HepG2 (cell line): Measurements from ENCODE around the gene FOXR1. TPM values are rescaled to one million over a fixed set of nuclear protein-coding genes. Genes with fewer than 3 reads are reported as not detected.
A peak's percentile ranks its signal among the peaks of the same experiment; 100 is the strongest.

Source experiments
- ATAC-seq: fragments of 200-7000 bp; cut with Tn5 transposase; 3 replicates; pipeline ENCODE4 v1.9.1; 2020; ENCODE audit warnings: mild to moderate bottlenecking, moderate library complexity
- BruUV-seq: library from RNA; stranded (reverse); fragments of 400-500 nt; replicated peaks from 2 replicates; lab custom pipeline; 2021; lab: Mats Ljungman, UMichigan
- CTCF ChIA-PET: fragments of 300-600 bp; formaldehyde crosslinking; extraction: SDS; loops from one replicate; lab custom pipeline; 2021; ENCODE audit warnings: low total read pairs, inconsistent platforms, low intra/inter-chr PET ratio; lab: Yijun Ruan, JAX
- POLR2A ChIA-PET: fragments of 350-600 bp; sonication (Branson Sonifier 250); formaldehyde crosslinking; loops from one replicate; lab custom pipeline; 2020; ENCODE audit warnings: antibody characterized with exemption, inconsistent platforms; lab: Yijun Ruan, JAX
- DNase-seq: peaks from one replicate; pipeline ENCODE4 v3.0.0-alpha.2; 2015; ENCODE audit warnings: low spot score
- FAIRE-seq: peaks from 3 replicates; lab custom pipeline; 2011; peaks lifted over from hg19 to GRCh38; lab: Jason Lieb, UNC
- H2AFZ ChIP-seq: one replicate; pipeline ENCODE4 v1.6.1; 2011; ENCODE audit warnings: low read length, inconsistent platforms
- H3K27ac ChIP-seq: fragments of 300-600 bp; 3 replicates; pipeline ENCODE4 v1.8.0; 2011; ENCODE audit warnings: mixed run types, mild to moderate bottlenecking, mixed read lengths, low read length, inconsistent platforms; ENCODE audit not compliant: insufficient read depth; ENCODE audit errors: extremely low read length
- H3K27me3 ChIP-seq, 2 experiments: fragments of 200-600 bp in 1 of 2; 2 replicates in 1 of 2; 3 replicates in 1 of 2; pipeline versions ENCODE4 v1.6.0 to v1.8.0; 2011; ENCODE audit warnings: low read length in 2 of 2, mild to moderate bottlenecking in 2 of 2, moderate library complexity in 2 of 2, inconsistent platforms in 1 of 2; ENCODE audit not compliant: insufficient read depth in 2 of 2, control insufficient read depth in 1 of 2
- H3K36me3 ChIP-seq, 2 experiments: fragments of 200-600 bp in 1 of 2; replicated peaks in 1 of 2; 2 replicates in 1 of 2; 3 replicates in 1 of 2; pipeline versions ENCODE4 v1.5.1 to v1.8.0; 2011; ENCODE audit warnings: low read length in 2 of 2, inconsistent platforms in 1 of 2; ENCODE audit not compliant: insufficient read depth in 2 of 2, control insufficient read depth in 1 of 2
- H3K4me1 ChIP-seq: 2 replicates; pipeline ENCODE4 v1.5.1; 2012; ENCODE audit warnings: low read length, inconsistent platforms; ENCODE audit not compliant: insufficient read depth
- H3K4me2 ChIP-seq: 2 replicates; pipeline ENCODE4 v1.6.0; 2011; ENCODE audit warnings: low read depth, low read length, inconsistent platforms
- H3K4me3 ChIP-seq, 3 experiments: fragments of 200-600 bp in 1 of 3; sonication (generic), shearing (Covaris generic) in 1 of 3; replicated peaks in 1 of 3; 2 replicates each; pipeline ENCODE4 v1.5.1; 2011 to 2016; ENCODE audit warnings: low read length in 3 of 3, inconsistent platforms in 2 of 3, low read depth in 2 of 3, mild to moderate bottlenecking in 2 of 3, control low read depth in 1 of 3, mixed read lengths in 1 of 3; ENCODE audit not compliant: insufficient read depth in 1 of 3
- H3K79me2 ChIP-seq: one replicate; pipeline ENCODE4 v1.6.1; 2011; ENCODE audit warnings: low read length, inconsistent platforms; ENCODE audit not compliant: insufficient read depth
- H3K9ac ChIP-seq: 2 replicates; pipeline ENCODE4 v1.6.0; 2011; ENCODE audit warnings: mild to moderate bottlenecking, low read depth, low read length, inconsistent platforms; ENCODE audit not compliant: insufficient read depth
- H3K9me3 ChIP-seq: 2 replicates; pipeline ENCODE4 v1.5.1; 2012; ENCODE audit warnings: mild to moderate bottlenecking, low read length
- H4K20me1 ChIP-seq: 2 replicates; pipeline ENCODE4 v1.6.0; 2011; ENCODE audit warnings: inconsistent platforms, mild to moderate bottlenecking, low read length, moderate library complexity; ENCODE audit not compliant: insufficient read depth
- GLI4 ChIP-seq: sonication (generic); formaldehyde crosslinking; IDR thresholded peaks from 2 replicates; pipeline ENCODE4 v1.5.1; 2020; ENCODE audit warnings: missing genetic modification reagents, mild to moderate bottlenecking, moderate library complexity, borderline replicate concordance
- IRF1 ChIP-seq: sonication (generic); formaldehyde crosslinking; IDR thresholded peaks from 2 replicates; pipeline ENCODE4 v1.4.0; 2020; ENCODE audit warnings: low read depth, mild to moderate bottlenecking, missing genetic modification reagents
- PHF8 ChIP-seq: sonication (generic); formaldehyde crosslinking; IDR thresholded peaks from 2 replicates; pipeline ENCODE4 v1.5.0; 2020; ENCODE audit warnings: missing genetic modification reagents
- POLR2A ChIP-seq, 2 experiments: IDR thresholded peaks; 2 replicates each; pipeline ENCODE4 v1.6.1; 2011; ENCODE audit warnings: low read depth in 2 of 2, low read length in 2 of 2, mild to moderate bottlenecking in 1 of 2, moderate library complexity in 1 of 2; ENCODE audit not compliant: insufficient read depth in 1 of 2
- PPARG ChIP-seq: conservative IDR thresholded peaks from 2 replicates; pipeline ENCODE4 v1.6.1; 2016; ENCODE audit warnings: missing biosample characterization, missing genetic modification reagents
- RFXANK ChIP-seq: IDR thresholded peaks from 2 replicates; pipeline ENCODE4 v1.6.1; 2016
- SCMH1 ChIP-seq: sonication (generic); formaldehyde crosslinking; IDR thresholded peaks from 2 replicates; pipeline ENCODE4 v1.9.0; 2021; ENCODE audit warnings: missing genetic modification reagents, mild to moderate bottlenecking, borderline replicate concordance
- ZBTB49 ChIP-seq: sonication (generic); formaldehyde crosslinking; IDR thresholded peaks from 2 replicates; pipeline ENCODE4 v1.4.0; 2020; ENCODE audit warnings: missing genetic modification reagents, borderline replicate concordance
- ZNF564 ChIP-seq: sonication (generic); formaldehyde crosslinking; IDR thresholded peaks from 2 replicates; pipeline ENCODE4 v1.8.1; 2023; ENCODE audit warnings: mild to moderate bottlenecking, missing genetic modification reagents
- ZSCAN5A ChIP-seq: sonication (generic); formaldehyde crosslinking; IDR thresholded peaks from 2 replicates; pipeline ENCODE4 v1.8.0; 2022; ENCODE audit warnings: mild to moderate bottlenecking, missing genetic modification reagents, borderline replicate concordance
- WGBS: methylation state at CpG from one replicate; pipeline ENCODE4 v1.1.6; 2017; ENCODE audit warnings: low lambda C conversion rate; 5-methylcytosine and 5-hydroxymethylcytosine counted together
- in situ Hi-C: cut with HindIII; loops from 2 replicates; pipeline ENCODE4 v1.10.0; 2017; ENCODE audit warnings: low pct_unique_long_range_greater_than_20kb; ENCODE audit not compliant: extremely low pct_ligation_motif_present
- intact Hi-C: fragments of 100-400 bp; cut with micrococcal nuclease; formaldehyde crosslinking; loops from one replicate; pipeline ENCODE4 v1.10.0; 2022; ENCODE audit not compliant: unreplicated experiment
- polyA plus RNA-seq, 8 experiments: library from polyadenylated mRNA; depleted of rRNA in 3 of 8; stranded (reverse) in 7 of 8; unstranded in 1 of 8; fragments of >200 nt; fragmentation: Illumina TruSeq in 4 of 8; extraction: Trizol in 4 of 8; gene quantifications; 2 replicates each; pipeline versions ENCODE4 v1.2.1 to v1.2.3, GENCODE V29; 2011 to 2016; ENCODE audit warnings: low read depth in 4 of 8, missing spikeins in 1 of 8, mixed read lengths in 1 of 8; ENCODE audit not compliant: insufficient read depth in 1 of 8
- total RNA-seq, 5 experiments: library from RNA; depleted of rRNA; stranded (reverse); fragments of >200 nt; fragmentation: Illumina TruSeq; extraction: Trizol; gene quantifications; 2 replicates each; pipeline ENCODE4 v1.2.3, GENCODE V29; 2016; ENCODE audit warnings: low read depth in 1 of 5

The FOXR1 gene
- total and polyA plus RNA-seq, 2 of the 13 experiments (the other 11 are each of a cell fraction or from before 2014, with no cell fraction given), result not detected

- CTCF ChIA-PET, result no interaction called here
- H3K4me3 ChIP-seq, result no peak overlapping the region
- TF ChIP-seq SCMH1 (no peak), IRF1 (CRISPR knock-in tag) (no peak), PPARG (no peak), ZBTB49 (CRISPR knock-in tag) (no peak)
- FAIRE-seq (no peak), ATAC-seq (no peak), DNase-seq (no peak)
- no TSS peak for BruUV-seq
- no peaks in the 10 kb centered on the region for H3K79me2 ChIP-seq
- H3K36me3 ChIP-seq, result peaks cover 8 to 40% of the 10 kb centered on the region in 2 experiments; a peak in 4 of 5 replicates
- H3K4me1 ChIP-seq, result no peaks in the 10 kb centered on the region
- H4K20me1 ChIP-seq, result no peaks in the 10 kb centered on the region
- WGBS, result 93% methylated on average over 4 of the region's 4 CpGs
- POLR2A ChIA-PET, result no interaction called here
- H3K4me2 ChIP-seq, result no peak overlapping the region
- in situ Hi-C loops, result no loop called here
- H3K27me3 ChIP-seq, result no peaks in the 10 kb centered on the region
- intact Hi-C loops, result no loop called here
- no peak overlapping the region for H2AFZ ChIP-seq
- no peak overlapping the region for H3K27ac ChIP-seq
- no peaks in the 10 kb centered on the region for H3K9me3 ChIP-seq
- no peak overlapping the region for H3K9ac ChIP-seq
These were observed 35.1 kb downstream of the FOXR1 start for GRCh38 chr11:119006656-119007055.

- no peak overlapping the region for H3K27ac ChIP-seq
- H3K36me3 ChIP-seq, result peaks cover 8 to 60% of the 10 kb centered on the region in 2 experiments
- in situ Hi-C loops (no loop called here), intact Hi-C loops (no loop called here)
- no peak overlapping the region for H3K9ac ChIP-seq
- ChIA-PET POLR2A (no interaction called here), CTCF (no interaction called here)
- DNase-seq, result no peak
- no peaks in the 10 kb centered on the region for H3K9me3 ChIP-seq
- H3K4me1 ChIP-seq, result peaks cover 16% of the 10 kb centered on the region
- FAIRE-seq, result no peak
- no peak overlapping the region for H2AFZ ChIP-seq
- BruUV-seq, result no TSS peak
- peaks cover 12% of the 10 kb centered on the region for H3K79me2 ChIP-seq
- 93% methylated on average over 6 of the region's 6 CpGs for WGBS
- no peak overlapping the region for H3K4me3 ChIP-seq
- peaks cover 14% of the 10 kb centered on the region for H4K20me1 ChIP-seq
- no peak overlapping the region for H3K4me2 ChIP-seq
- ATAC-seq, result peak; percentile 21
- no peaks in the 10 kb centered on the region for H3K27me3 ChIP-seq
- TF ChIP-seq GLI4 (CRISPR knock-in tag) (no peak), PHF8 (CRISPR knock-in tag) (no peak), RFXANK (no peak), ZNF564 (CRISPR knock-in tag) (no peak), ZSCAN5A (no peak), POLR2A (IDR thresholded peaks at IDR 0.05; ENCODE audit: insufficient read depth in 1 of 2, low read depth in 2 of 2, low read length in 2 of 2) (no peak)
These were observed 40.0 kb downstream of the FOXR1 start for GRCh38 chr11:119011476-119012053.
